T-helper 22 cell (primary cell): ENCODE data around the gene PRXL2B.

Experiments used
- DNase-seq: peaks from one replicate; pipeline ENCODE4 v3.0.0-alpha.2; 2020; ENCODE audit warnings: low read depth

PRXL2B gene

GRCh38 chr1:2598329-2598931 is 11.9 kb downstream of the PRXL2B start:
- DNase-seq = no peak

GRCh38 chr1:2601721-2602303 is 15.2 kb downstream of the PRXL2B start:
- no peak for DNase-seq

GRCh38 chr1:2602311-2602835 is 15.8 kb downstream of the PRXL2B start:
- DNase-seq = no peak

GRCh38 chr1:2602866-2603520 is 16.4 kb downstream of the PRXL2B start:
- DNase-seq = no peak

- no peak for DNase-seq
Observed at GRCh38 chr1:2603521-2604155, 17.1 kb downstream of the PRXL2B start.

GRCh38 chr1:2604156-2604843 is 17.7 kb downstream of the PRXL2B start:
- no peak for DNase-seq

- no peak for DNase-seq
Observed at GRCh38 chr1:2604844-2605508, 18.4 kb downstream of the PRXL2B start.

- no peak for DNase-seq
Observed at GRCh38 chr1:2605509-2606395, 19.2 kb downstream of the PRXL2B start.

- DNase-seq = no peak
Observed at GRCh38 chr1:2606396-2606880, 19.9 kb downstream of the PRXL2B start.

GRCh38 chr1:2606881-2607621 is 20.5 kb downstream of the PRXL2B start:
- no peak for DNase-seq

- no peak for DNase-seq
Observed at GRCh38 chr1:2607641-2608091, 21.1 kb downstream of the PRXL2B start.

- no peak for DNase-seq
Observed at GRCh38 chr1:2609319-2610035, 22.9 kb downstream of the PRXL2B start.

GRCh38 chr1:2610036-2610959 is 23.7 kb downstream of the PRXL2B start:
- DNase-seq = no peak

- no peak for DNase-seq
Observed at GRCh38 chr1:2611031-2611501, 24.5 kb downstream of the PRXL2B start.

- no peak for DNase-seq
Observed at GRCh38 chr1:2611621-2612437, 25.3 kb downstream of the PRXL2B start.

GRCh38 chr1:2612591-2613365 is 26.2 kb downstream of the PRXL2B start:
- no peak for DNase-seq
